ENCODE data around the gene LILRB4. TPM values are rescaled to one million over a fixed set of nuclear protein-coding genes. Genes with fewer than 3 reads are reported as not detected.

LILRB4 gene
- total RNA-seq, 1 experiment from 2014 or later = not detected

GRCh38 chr19:54661846-54662481 lies 821 bp upstream of the LILRB4 start:
- TF ChIP-seq EZH2 (IDR thresholded peaks at IDR 0.05; ENCODE audit: borderline replicate concordance, low read depth, low read length, poor library complexity, severe bottlenecking) = no peak
- no peak for TF ChIP-seq CTCF (conservative IDR thresholded peaks at IDR 0.05; ENCODE audit: low read depth, low read length)
- ChIA-PET POLR2A (ENCODE audit: low non-redundant PET) (no interaction called here), CTCF (interaction anchor here (0.6 kb wide), 1 partner anchor 20 kb away, joined by 4 read pairs; no protein-coding TSS in a partner anchor)
- Histone ChIP-seq H3K36me3 (ENCODE audit: insufficient read depth, low read length, poor library complexity, severe bottlenecking) (no peaks in the 10 kb centered on the region), H3K27me3 (replicated peaks; ENCODE audit: insufficient read depth, low read depth, low read length, poor library complexity) (peaks cover 4% of the 10 kb centered on the region), H3K4me3 (ENCODE audit: low read depth, low read length, poor library complexity, severe bottlenecking) (no peak overlapping the region), H3K9me3 (ENCODE audit: low read depth, low read length, poor library complexity, severe bottlenecking) (no peaks in the 10 kb centered on the region), H3K4me1 (ENCODE audit: insufficient read depth, low read length, poor library complexity, severe bottlenecking) (no peaks in the 10 kb centered on the region), H3K27ac (ENCODE audit: low read depth, low read length, poor library complexity, severe bottlenecking) (no peak overlapping the region)
- intact Hi-C loops (cut with micrococcal nuclease; ENCODE audit: unreplicated experiment) = no loop called here
- no TSS peak for BruUV-seq (replicated peaks)
- no peak for DNase-seq (ENCODE audit: low spot score)

GRCh38 chr19:54665530-54665929 lies 2.7 kb downstream of the LILRB4 start:
- no peak overlapping the region for H3K27ac ChIP-seq (ENCODE audit: low read depth, low read length, poor library complexity, severe bottlenecking)
- CTCF ChIA-PET = no interaction called here
- POLR2A ChIA-PET (ENCODE audit: low non-redundant PET) = no interaction called here
- TF ChIP-seq CTCF (conservative IDR thresholded peaks at IDR 0.05; ENCODE audit: low read depth, low read length) (no peak), EZH2 (IDR thresholded peaks at IDR 0.05; ENCODE audit: borderline replicate concordance, low read depth, low read length, poor library complexity, severe bottlenecking) (no peak)
- no peak overlapping the region for H3K4me3 ChIP-seq (ENCODE audit: low read depth, low read length, poor library complexity, severe bottlenecking)
- no peak for DNase-seq (ENCODE audit: low spot score)
- no peaks in the 10 kb centered on the region for H3K4me1 ChIP-seq (ENCODE audit: insufficient read depth, low read length, poor library complexity, severe bottlenecking)
- intact Hi-C loops (cut with micrococcal nuclease; ENCODE audit: unreplicated experiment) = no loop called here
- peaks cover 9% of the 10 kb centered on the region for H3K27me3 ChIP-seq (replicated peaks; ENCODE audit: insufficient read depth, low read depth, low read length, poor library complexity)
- peaks cover 10% of the 10 kb centered on the region for H3K9me3 ChIP-seq (ENCODE audit: low read depth, low read length, poor library complexity, severe bottlenecking)
- no peaks in the 10 kb centered on the region for H3K36me3 ChIP-seq (ENCODE audit: insufficient read depth, low read length, poor library complexity, severe bottlenecking)
- BruUV-seq (replicated peaks) = no TSS peak

GRCh38 chr19:54667217-54667616 lies 4.4 kb downstream of the LILRB4 start:
- no TSS peak for BruUV-seq (replicated peaks)
- H3K4me3 ChIP-seq (ENCODE audit: low read depth, low read length, poor library complexity, severe bottlenecking) = no peak overlapping the region
- no peak for DNase-seq (ENCODE audit: low spot score)
- CTCF ChIA-PET = interaction anchor here (0.5 kb wide), 1 partner anchor 1674 kb away, joined by 4 read pairs; no protein-coding TSS in a partner anchor
- intact Hi-C loops (cut with micrococcal nuclease; ENCODE audit: unreplicated experiment) = no loop called here
- POLR2A ChIA-PET (ENCODE audit: low non-redundant PET) = no interaction called here
- no peak overlapping the region for H3K27ac ChIP-seq (ENCODE audit: low read depth, low read length, poor library complexity, severe bottlenecking)
- peaks cover 10% of the 10 kb centered on the region for H3K9me3 ChIP-seq (ENCODE audit: low read depth, low read length, poor library complexity, severe bottlenecking)
- no peak for TF ChIP-seq EZH2 (IDR thresholded peaks at IDR 0.05; ENCODE audit: borderline replicate concordance, low read depth, low read length, poor library complexity, severe bottlenecking)
- TF ChIP-seq CTCF (conservative IDR thresholded peaks at IDR 0.05; ENCODE audit: low read depth, low read length) = no peak
- H3K36me3 ChIP-seq (ENCODE audit: insufficient read depth, low read length, poor library complexity, severe bottlenecking) = no peaks in the 10 kb centered on the region
- no peaks in the 10 kb centered on the region for H3K4me1 ChIP-seq (ENCODE audit: insufficient read depth, low read length, poor library complexity, severe bottlenecking)
- H3K27me3 ChIP-seq (replicated peaks; ENCODE audit: insufficient read depth, low read depth, low read length, poor library complexity) = peaks cover 22% of the 10 kb centered on the region

Measured in A673 (cell line).